Skeletal muscle cell (primary cell): Measurements from ENCODE around the gene DMRT3.

Source experiments
- DNase-seq: peaks from one replicate; pipeline ENCODE4 v3.0.0-alpha.2; 2010; ENCODE audit warnings: low read depth
- H3K4me3 ChIP-seq: 2 replicates; pipeline ENCODE4 v1.5.1; 2011; ENCODE audit warnings: low read depth, mild to moderate bottlenecking, control low read depth, low read length, moderate library complexity

Gene DMRT3

GRCh38 chr9:976258-976942 is at the start of gene DMRT3:
Gene DMRT3 (plus strand): TSS chr9:976655. CDS start chr9:977002, 347 bp downstream.
- no peak within 1 kb of the TSS for H3K4me3 ChIP-seq
- DNase-seq, result no peak

- H3K4me3 ChIP-seq, result no peak overlapping the region
- no peak for DNase-seq
Observed at GRCh38 chr9:926976-927375, 49.5 kb upstream of the DMRT3 start.

- no peak for DNase-seq
- no peak overlapping the region for H3K4me3 ChIP-seq
Observed at GRCh38 chr9:928363-929042, 48.0 kb upstream of the DMRT3 start.

- H3K4me3 ChIP-seq, result no peak overlapping the region
- no peak for DNase-seq
Observed at GRCh38 chr9:929719-930118, 46.7 kb upstream of the DMRT3 start.

GRCh38 chr9:933356-933755 is 43.1 kb upstream of the DMRT3 start:
- H3K4me3 ChIP-seq, result no peak overlapping the region
- DNase-seq, result no peak

- H3K4me3 ChIP-seq, result no peak overlapping the region
- no peak for DNase-seq
Observed at GRCh38 chr9:935348-935965, 41.0 kb upstream of the DMRT3 start.

GRCh38 chr9:942805-943580 is 33.5 kb upstream of the DMRT3 start:
- H3K4me3 ChIP-seq, result no peak overlapping the region
- no peak for DNase-seq

GRCh38 chr9:947985-948384 is 28.5 kb upstream of the DMRT3 start:
- no peak for DNase-seq
- H3K4me3 ChIP-seq, result no peak overlapping the region

- H3K4me3 ChIP-seq, result no peak overlapping the region
- no peak for DNase-seq
Observed at GRCh38 chr9:948497-948896, 28.0 kb upstream of the DMRT3 start.

GRCh38 chr9:950139-950538 is 26.3 kb upstream of the DMRT3 start:
- DNase-seq, result no peak
- no peak overlapping the region for H3K4me3 ChIP-seq

GRCh38 chr9:952546-952945 is 23.9 kb upstream of the DMRT3 start:
- no peak overlapping the region for H3K4me3 ChIP-seq
- no peak for DNase-seq

GRCh38 chr9:959105-959504 is 17.4 kb upstream of the DMRT3 start:
- H3K4me3 ChIP-seq, result no peak overlapping the region
- no peak for DNase-seq

GRCh38 chr9:959914-960313 is 16.5 kb upstream of the DMRT3 start:
- no peak overlapping the region for H3K4me3 ChIP-seq
- no peak for DNase-seq

- no peak overlapping the region for H3K4me3 ChIP-seq
- no peak for DNase-seq
Observed at GRCh38 chr9:962023-962422, 14.4 kb upstream of the DMRT3 start.

GRCh38 chr9:965497-965896 is 11.0 kb upstream of the DMRT3 start:
- no peak overlapping the region for H3K4me3 ChIP-seq
- DNase-seq, result no peak

GRCh38 chr9:966870-967269 is 9.6 kb upstream of the DMRT3 start:
- H3K4me3 ChIP-seq, result no peak overlapping the region
- no peak for DNase-seq

- H3K4me3 ChIP-seq, result no peak overlapping the region
Observed at GRCh38 chr9:967436-967835, 9.0 kb upstream of the DMRT3 start.

GRCh38 chr9:967903-968641 is 8.4 kb upstream of the DMRT3 start:
- no peak for DNase-seq
- no peak overlapping the region for H3K4me3 ChIP-seq

More at GRCh38 chr9:967436-967835, 9.0 kb upstream of the DMRT3 start:
- no peak for DNase-seq

GRCh38 chr9:969310-970150 is 6.9 kb upstream of the DMRT3 start:
- H3K4me3 ChIP-seq, result no peak overlapping the region
- no peak for DNase-seq
